ENCODE measurements around the gene SHC2.

- no peak for TF ChIP-seq POLR2A (IDR thresholded peaks at IDR 0.05)
- TF ChIP-seq, protein P1, sequence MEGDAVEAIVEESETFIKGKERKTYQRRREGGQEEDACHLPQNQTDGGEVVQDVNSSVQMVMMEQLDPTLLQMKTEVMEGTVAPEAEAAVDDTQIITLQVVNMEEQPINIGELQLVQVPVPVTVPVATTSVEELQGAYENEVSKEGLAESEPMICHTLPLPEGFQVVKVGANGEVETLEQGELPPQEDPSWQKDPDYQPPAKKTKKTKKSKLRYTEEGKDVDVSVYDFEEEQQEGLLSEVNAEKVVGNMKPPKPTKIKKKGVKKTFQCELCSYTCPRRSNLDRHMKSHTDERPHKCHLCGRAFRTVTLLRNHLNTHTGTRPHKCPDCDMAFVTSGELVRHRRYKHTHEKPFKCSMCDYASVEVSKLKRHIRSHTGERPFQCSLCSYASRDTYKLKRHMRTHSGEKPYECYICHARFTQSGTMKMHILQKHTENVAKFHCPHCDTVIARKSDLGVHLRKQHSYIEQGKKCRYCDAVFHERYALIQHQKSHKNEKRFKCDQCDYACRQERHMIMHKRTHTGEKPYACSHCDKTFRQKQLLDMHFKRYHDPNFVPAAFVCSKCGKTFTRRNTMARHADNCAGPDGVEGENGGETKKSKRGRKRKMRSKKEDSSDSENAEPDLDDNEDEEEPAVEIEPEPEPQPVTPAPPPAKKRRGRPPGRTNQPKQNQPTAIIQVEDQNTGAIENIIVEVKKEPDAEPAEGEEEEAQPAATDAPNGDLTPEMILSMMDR (IDR thresholded peaks at IDR 0.05) = no peak
Measured at GRCh38 chr19:455851-456546, 4.8 kb downstream of the SHC2 start.

All from thyroid gland (tissue), 4 donors.